RWPE1 (cell line): ENCODE data around the gene KCNQ2.

ENCODE experiments used
- CTCF ChIA-PET: fragments of 350-600 bp; sonication (Branson Sonifier 250); formaldehyde crosslinking; extraction: SDS; loops from one replicate; lab custom pipeline; 2021; lab: Yijun Ruan, JAX
- POLR2A ChIA-PET: fragments of 400-600 bp; formaldehyde crosslinking; extraction: SDS; loops from one replicate; lab custom pipeline; 2020; ENCODE audit warnings: antibody characterized with exemption; ENCODE audit not compliant: low non-redundant PET; lab: Yijun Ruan, JAX
- DNase-seq: peaks from one replicate; pipeline ENCODE4 v3.0.0; 2012; ENCODE audit warnings: low spot score
- H3K27ac ChIP-seq: fragments of 450-650 bp; 2 replicates; pipeline ENCODE4 v1.5.1; 2017
- CTCF ChIP-seq: fragments of 450-650 bp; conservative IDR thresholded peaks from 2 replicates; pipeline ENCODE4 v1.5.1; 2017; ENCODE audit warnings: low read depth, mild to moderate bottlenecking

The KCNQ2 gene

GRCh38 chr20:63404129-63405085 is 68.0 kb downstream of the KCNQ2 start:
- CTCF ChIA-PET = interaction anchor here (1.0 kb wide), 2 partner anchors 23 to 61 kb away, joined by 3 read pairs; no protein-coding TSS in a partner anchor

GRCh38 chr20:63403403-63404105 is 68.9 kb downstream of the KCNQ2 start:
- CTCF ChIA-PET = interaction anchor here (1.0 to 1.1 kb wide), 2 partner anchors 22 to 93 kb away, joined by 3 read pairs; no protein-coding TSS in a partner anchor
- no peak for DNase-seq
- POLR2A ChIA-PET = no interaction called here
- TF ChIP-seq CTCF = no peak
- no peak overlapping the region for H3K27ac ChIP-seq

More at GRCh38 chr20:63404129-63405085, 68.0 kb downstream of the KCNQ2 start:
- no peak for DNase-seq
- POLR2A ChIA-PET = no interaction called here
- no peak overlapping the region for H3K27ac ChIP-seq
- TF ChIP-seq CTCF = no peak

- ChIA-PET CTCF (interaction anchor here (0.6 to 1.1 kb wide), 3 partner anchors 22 to 94 kb away, joined by 3 to 8 read pairs (median 3); no protein-coding TSS in a partner anchor), POLR2A (no interaction called here)
- no peak for DNase-seq
- H3K27ac ChIP-seq = no peak overlapping the region
- no peak for TF ChIP-seq CTCF
Observed at GRCh38 chr20:63402860-63403220, 69.6 kb downstream of the KCNQ2 start.

- TF ChIP-seq CTCF = no peak
- POLR2A ChIA-PET = interaction anchor here (0.7 kb wide), 1 partner anchor 223 kb away, joined by 3 read pairs; no protein-coding TSS in a partner anchor
- CTCF ChIA-PET = interaction anchor here (0.6 to 1.1 kb wide), 5 partner anchors 19 to 94 kb away, joined by 3 to 8 read pairs (median 4); no protein-coding TSS in a partner anchor
- no peak overlapping the region for H3K27ac ChIP-seq
- no peak for DNase-seq
Observed at GRCh38 chr20:63402181-63402859, 70.1 kb downstream of the KCNQ2 start.

- ChIA-PET CTCF (interaction anchor here (0.6 to 1.1 kb wide), 6 partner anchors 18 to 166 kb away, joined by 3 to 4 read pairs (median 4); partner anchors contain the start of gene BIRC7), POLR2A (no interaction called here)
- no peak for DNase-seq
- H3K27ac ChIP-seq = no peak overlapping the region
- no peak for TF ChIP-seq CTCF
Observed at GRCh38 chr20:63401384-63402110, 70.9 kb downstream of the KCNQ2 start.
